ENCODE results near the gene PEX7. TPM values are rescaled to one million over a fixed set of nuclear protein-coding genes. Genes with fewer than 3 reads are reported as not detected.
A peak's percentile ranks its signal among the peaks of the same experiment; 100 is the strongest.
"Not testable (repeated sequence)": the region's sequence is repeated elsewhere in the genome, so short reads cannot be mapped to it uniquely, and the experiment has no call there.

PEX7 gene
- total and polyA plus RNA-seq, 2 experiments from 2014 or later = 13.7 to 15.7 TPM

DNA sequence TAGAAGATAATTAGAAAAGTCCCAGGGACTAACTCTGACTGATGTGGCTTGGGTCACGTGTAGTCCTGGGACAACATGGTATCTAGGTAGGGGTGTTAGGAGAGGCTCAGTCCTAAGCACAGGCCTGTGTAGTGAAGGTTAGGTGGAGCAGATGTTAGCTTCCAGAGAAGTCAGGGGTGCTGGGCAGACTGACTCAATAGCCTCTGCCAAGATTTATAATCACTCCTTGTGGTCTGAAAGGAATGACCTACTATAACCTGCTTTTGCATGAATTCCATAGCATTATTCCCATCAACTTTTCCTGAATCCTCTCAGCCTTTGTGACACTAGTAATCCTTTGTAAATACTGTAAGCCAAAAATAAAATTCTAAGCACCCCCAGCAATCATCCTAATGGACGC, 10.2 kb upstream of the PEX7 start:
- Histone ChIP-seq H3K9me3 (ENCODE audit: low read depth) (no peaks in the 10 kb centered on the region), H3K27me3 (no peaks in the 10 kb centered on the region), H3K4me1 (ENCODE audit: low read depth) (no peaks in the 10 kb centered on the region), H3K27ac (no peak overlapping the region), H3K4me3 (no peak overlapping the region), H3K36me3 (no peaks in the 10 kb centered on the region)
- DNase-seq (ENCODE audit: low read depth in 1 of 2, low spot score in 1 of 2) = peak in 1 of 2 donors; percentile 24
- TF ChIP-seq, protein P1, sequence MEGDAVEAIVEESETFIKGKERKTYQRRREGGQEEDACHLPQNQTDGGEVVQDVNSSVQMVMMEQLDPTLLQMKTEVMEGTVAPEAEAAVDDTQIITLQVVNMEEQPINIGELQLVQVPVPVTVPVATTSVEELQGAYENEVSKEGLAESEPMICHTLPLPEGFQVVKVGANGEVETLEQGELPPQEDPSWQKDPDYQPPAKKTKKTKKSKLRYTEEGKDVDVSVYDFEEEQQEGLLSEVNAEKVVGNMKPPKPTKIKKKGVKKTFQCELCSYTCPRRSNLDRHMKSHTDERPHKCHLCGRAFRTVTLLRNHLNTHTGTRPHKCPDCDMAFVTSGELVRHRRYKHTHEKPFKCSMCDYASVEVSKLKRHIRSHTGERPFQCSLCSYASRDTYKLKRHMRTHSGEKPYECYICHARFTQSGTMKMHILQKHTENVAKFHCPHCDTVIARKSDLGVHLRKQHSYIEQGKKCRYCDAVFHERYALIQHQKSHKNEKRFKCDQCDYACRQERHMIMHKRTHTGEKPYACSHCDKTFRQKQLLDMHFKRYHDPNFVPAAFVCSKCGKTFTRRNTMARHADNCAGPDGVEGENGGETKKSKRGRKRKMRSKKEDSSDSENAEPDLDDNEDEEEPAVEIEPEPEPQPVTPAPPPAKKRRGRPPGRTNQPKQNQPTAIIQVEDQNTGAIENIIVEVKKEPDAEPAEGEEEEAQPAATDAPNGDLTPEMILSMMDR (IDR thresholded peaks at IDR 0.05; ENCODE audit: low read depth, low read length) = no peak

DNA sequence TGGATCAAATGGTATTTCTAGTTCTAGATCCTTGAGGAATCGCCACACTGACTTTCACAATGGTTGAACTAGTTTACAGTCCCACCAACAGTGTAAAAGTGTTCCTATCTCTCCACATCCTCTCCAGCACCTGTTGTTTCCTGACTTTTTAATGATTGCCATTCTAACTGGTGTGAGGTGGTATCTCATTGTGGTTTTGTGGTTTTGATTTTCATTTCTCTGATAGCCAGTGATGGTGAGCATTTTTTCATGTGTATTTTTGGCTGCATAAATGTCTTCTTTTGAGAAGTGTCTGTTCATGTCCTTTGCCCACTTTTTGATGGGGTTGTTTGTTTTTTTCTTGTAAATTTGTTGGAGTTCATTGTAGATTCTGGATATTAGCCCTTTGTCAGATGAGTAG, 6.8 kb upstream of the PEX7 start:
- not testable (repeated sequence) for H3K4me3 ChIP-seq; H3K27ac ChIP-seq; H3K27me3 ChIP-seq; DNase-seq (ENCODE audit: low read depth in 1 of 2, low spot score in 1 of 2); H3K9me3 ChIP-seq (ENCODE audit: low read depth); H3K4me1 ChIP-seq (ENCODE audit: low read depth); H3K36me3 ChIP-seq

DNA sequence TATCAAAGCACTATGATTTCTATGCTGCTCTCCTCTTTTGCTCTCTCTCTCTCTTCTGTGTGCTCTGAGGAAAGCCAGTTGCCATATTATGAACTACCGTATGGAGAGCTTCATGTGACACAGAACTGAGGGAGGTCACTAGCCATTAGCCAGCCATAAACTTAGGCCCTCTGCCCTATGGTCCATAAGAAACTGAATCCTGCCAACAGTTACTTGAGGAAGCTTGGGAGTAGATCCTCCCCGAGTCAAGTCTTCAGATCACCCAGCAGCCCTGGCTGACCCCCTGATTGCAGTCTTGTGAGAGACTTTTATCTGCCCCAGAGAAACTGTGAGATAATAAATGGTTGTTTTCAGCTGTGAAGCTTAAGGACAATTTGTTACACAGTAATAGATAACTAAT, 5.7 kb upstream of the PEX7 start:
- no peak for DNase-seq (ENCODE audit: low read depth in 1 of 2, low spot score in 1 of 2)
- Histone ChIP-seq H3K4me3 (no peak overlapping the region), H3K36me3 (no peaks in the 10 kb centered on the region), H3K9me3 (ENCODE audit: low read depth) (no peaks in the 10 kb centered on the region), H3K4me1 (ENCODE audit: low read depth) (no peaks in the 10 kb centered on the region), H3K27me3 (peaks cover 3% of the 10 kb centered on the region), H3K27ac (no peak overlapping the region)
- TF ChIP-seq, protein P1 (IDR thresholded peaks at IDR 0.05; ENCODE audit: low read depth, low read length) = no peak

DNA sequence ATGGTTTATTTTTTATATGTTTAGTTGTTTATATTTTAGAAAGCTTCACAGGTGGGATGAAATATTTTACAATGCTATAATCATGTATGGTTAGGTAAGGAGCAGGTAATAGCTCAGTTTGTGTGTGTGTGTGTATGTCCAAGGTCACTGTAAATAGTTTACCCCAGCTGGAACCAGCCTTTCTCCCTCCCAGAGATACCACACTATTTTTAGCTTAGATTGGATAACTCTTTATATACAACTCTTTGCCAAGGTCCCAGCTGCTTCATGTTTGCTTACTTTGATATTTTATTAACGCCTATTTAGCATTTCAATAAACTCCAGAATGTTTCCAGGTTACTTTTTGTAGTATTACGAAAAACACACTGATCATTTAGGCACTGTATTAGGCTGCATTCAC, 1.8 kb upstream of the PEX7 start:
- no peak overlapping the region for H3K27ac ChIP-seq
- H3K4me3 ChIP-seq = no peak overlapping the region
- H3K4me1 ChIP-seq (ENCODE audit: low read depth) = no peaks in the 10 kb centered on the region
- no peaks in the 10 kb centered on the region for H3K9me3 ChIP-seq (ENCODE audit: low read depth)
- H3K36me3 ChIP-seq = no peaks in the 10 kb centered on the region
- TF ChIP-seq, protein P1 (IDR thresholded peaks at IDR 0.05; ENCODE audit: low read depth, low read length) = no peak
- peaks cover 3% of the 10 kb centered on the region for H3K27me3 ChIP-seq
- no peak for DNase-seq (ENCODE audit: low read depth in 1 of 2, low spot score in 1 of 2)

GRCh38 chr6:136822046-136822375, 381 bp upstream of the PEX7 start:
- DNase-seq (ENCODE audit: low read depth in 1 of 2, low spot score in 1 of 2) = peak in 1 of 2 donors; percentile 62

DNA sequence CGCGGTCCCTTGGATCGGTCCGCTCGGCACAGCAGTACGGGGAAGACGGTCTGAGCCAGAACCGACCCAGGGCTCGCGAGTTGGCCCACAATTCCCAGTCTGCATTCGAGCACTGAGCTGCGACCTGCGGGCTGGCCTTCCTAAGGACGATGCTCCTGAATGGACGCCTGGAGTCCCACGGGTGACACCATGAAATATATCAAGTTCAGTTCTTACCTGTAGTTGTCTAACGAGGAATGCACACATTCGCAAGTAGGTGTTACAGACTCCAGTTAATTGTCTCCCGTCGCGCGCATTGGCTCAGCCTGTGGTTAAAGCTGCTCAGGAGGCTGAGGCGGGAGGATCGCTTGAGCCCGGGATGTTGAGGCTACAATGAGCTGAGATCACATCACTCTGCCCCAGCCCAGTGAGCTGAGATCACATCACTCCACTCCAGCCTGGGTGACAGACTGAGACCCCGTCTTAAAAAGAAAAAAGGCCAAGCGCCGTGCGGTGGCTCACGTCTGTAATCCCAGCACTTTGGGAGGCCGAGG, 802 bp downstream of the PEX7 start:
- DNase-seq (ENCODE audit: low read depth in 1 of 2, low spot score in 1 of 2) = no peak
- H3K27ac ChIP-seq = peak overlapping the region; percentile 85

More at GRCh38 chr6:136822046-136822375, 381 bp upstream of the PEX7 start:
- Histone ChIP-seq H3K4me3 (peak overlapping the region; percentile 70), H3K27ac (peak overlapping the region; percentile 85), H3K27me3 (peaks cover 3% of the 10 kb centered on the region), H3K36me3 (peaks cover 4% of the 10 kb centered on the region), H3K4me1 (ENCODE audit: low read depth) (no peaks in the 10 kb centered on the region), H3K9me3 (ENCODE audit: low read depth) (no peaks in the 10 kb centered on the region)
- TF ChIP-seq, protein P1 (IDR thresholded peaks at IDR 0.05; ENCODE audit: low read depth, low read length) = no peak

More for the DNA sequence above, 802 bp downstream of the PEX7 start:
- Histone ChIP-seq H3K27me3 (peaks cover 3% of the 10 kb centered on the region), H3K4me1 (ENCODE audit: low read depth) (no peaks in the 10 kb centered on the region), H3K36me3 (peaks cover 4% of the 10 kb centered on the region), H3K9me3 (ENCODE audit: low read depth) (no peaks in the 10 kb centered on the region), H3K4me3 (peak overlapping the region; percentile 70)
- TF ChIP-seq, protein P1 (IDR thresholded peaks at IDR 0.05; ENCODE audit: low read depth, low read length) = no peak
